ENCODE data around the gene FGF9.

GRCh38 chr13:21735701-21736401 is 65.0 kb downstream of the FGF9 start:
- no peak for TF ChIP-seq CTCF (IDR thresholded peaks at IDR 0.05)
- no peak for TF ChIP-seq POLR2AphosphoS5 (IDR thresholded peaks at IDR 0.05; ENCODE audit: insufficient read depth in 1 of 2, low read depth in 1 of 2)

Data from vagina (tissue), 2 donors.